Esophagus squamous epithelium (tissue), 5 donors: Measurements from ENCODE around the gene CNGA2. TPM values are rescaled to one million over a fixed set of nuclear protein-coding genes. Genes with fewer than 3 reads are reported as not detected.

ENCODE experiments used
- DNase-seq: peaks from one replicate; lab custom pipeline; 2025; lab: John Stamatoyannopoulos, UW
- H3K27ac ChIP-seq, 4 donors: fragments of 200-600 bp; sonication (generic); one replicate each; pipeline ENCODE4 v1.5.1; 2016 to 2019; ENCODE audit warnings: mild to moderate bottlenecking in 1 of 4
- H3K27me3 ChIP-seq, 4 donors: fragments of 200-600 bp; sonication (generic); 1 replicate in 3 of 4; 2 replicates in 1 of 4; pipeline versions ENCODE4 v1.5.1 to v1.6.0; 2017 to 2021; ENCODE audit warnings: antibody characterized with exemption in 1 of 4
- H3K36me3 ChIP-seq, 3 donors: fragments of 200-600 bp; sonication (generic); one replicate each; pipeline ENCODE4 v1.5.1; 2016 to 2019
- H3K4me1 ChIP-seq, 3 donors: fragments of 200-600 bp; sonication (generic); one replicate each; pipeline ENCODE4 v1.5.1; 2017 to 2019
- H3K4me3 ChIP-seq, 4 donors: fragments of 200-600 bp; sonication (generic); 1 replicate in 3 of 4; 2 replicates in 1 of 4; pipeline ENCODE4 v1.5.1; 2016 to 2019; ENCODE audit warnings: mild to moderate bottlenecking in 2 of 4, moderate library complexity in 1 of 4
- H3K9me3 ChIP-seq, 3 donors: fragments of 200-600 bp; sonication (generic); one replicate each; pipeline ENCODE4 v1.5.1; 2016 to 2019
- POLR2A ChIP-seq, 4 donors: fragments of 450-650 bp; IDR thresholded peaks; one replicate each; pipeline ENCODE4 v1.6.1; 2017; ENCODE audit warnings: antibody characterized with exemption in 4 of 4, mild to moderate bottlenecking in 4 of 4, moderate library complexity in 3 of 4
- WGBS, 2 donors: methylation state at CpG; one replicate each; pipeline ENCODE4 v1.1.5; 2018; 5-methylcytosine and 5-hydroxymethylcytosine counted together
- intact Hi-C: fragments of 100-400 bp; cut with DNase I; formaldehyde crosslinking; loops from one replicate; pipeline ENCODE4 v1.15.0; 2022
- total RNA-seq, 4 donors: library from RNA; depleted of rRNA; stranded (reverse); fragments of >200 nt; gene quantifications; one replicate each; pipeline ENCODE4 v1.1.0, GENCODE V29; 2016
- TF ChIP-seq, protein P1 (sequence below), 6 experiments: fragments of 450-650 bp in 4 of 6; fragments of 200-600 bp in 2 of 6; sonication (generic) in 2 of 6; IDR thresholded peaks; one replicate each; pipeline ENCODE4 v1.5.1; 2016 to 2019; ENCODE audit warnings: antibody characterized with exemption in 6 of 6, mild to moderate bottlenecking in 4 of 6, moderate library complexity in 4 of 6
- donor health status: DM: yes; HTN: yes; CAD: no.

CNGA2 gene
- total RNA-seq, 4 donors from 2014 or later: not detected

DNA sequence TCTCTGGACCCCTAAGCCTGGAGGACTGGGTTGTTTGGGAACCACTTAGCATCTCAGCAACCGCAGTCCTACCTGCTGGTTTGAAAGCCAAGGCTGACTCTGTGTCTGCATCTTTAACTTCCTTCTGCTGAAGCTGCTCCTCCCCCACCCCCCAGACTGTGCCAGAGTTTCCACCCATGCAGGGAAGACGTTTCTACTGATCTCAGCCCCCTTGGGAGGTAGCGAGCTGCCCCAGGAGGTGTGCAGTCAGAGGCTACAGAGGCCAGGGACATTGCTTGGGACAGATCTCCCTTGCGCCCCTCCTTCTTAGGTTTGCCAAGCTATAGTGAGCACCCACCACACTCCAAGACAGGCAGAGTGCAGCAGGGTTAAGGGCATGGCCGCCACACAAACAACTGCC, 23.4 kb upstream of the CNGA2 start:
- intact Hi-C loops: no loop called here
- no peaks in the 10 kb centered on the region for H3K4me1 ChIP-seq
- no peaks in the 10 kb centered on the region for H3K27me3 ChIP-seq
- 67% methylated on average over 3 of the region's 5 CpGs; no CpG with 5 or more reads in 1 of the 2 donors for WGBS, 2 donors
- no peaks in the 10 kb centered on the region for H3K9me3 ChIP-seq
- no peaks in the 10 kb centered on the region for H3K36me3 ChIP-seq
- DNase-seq: no peak
- no peak for TF ChIP-seq POLR2A (IDR thresholded peaks at IDR 0.05)
- TF ChIP-seq, protein P1, sequence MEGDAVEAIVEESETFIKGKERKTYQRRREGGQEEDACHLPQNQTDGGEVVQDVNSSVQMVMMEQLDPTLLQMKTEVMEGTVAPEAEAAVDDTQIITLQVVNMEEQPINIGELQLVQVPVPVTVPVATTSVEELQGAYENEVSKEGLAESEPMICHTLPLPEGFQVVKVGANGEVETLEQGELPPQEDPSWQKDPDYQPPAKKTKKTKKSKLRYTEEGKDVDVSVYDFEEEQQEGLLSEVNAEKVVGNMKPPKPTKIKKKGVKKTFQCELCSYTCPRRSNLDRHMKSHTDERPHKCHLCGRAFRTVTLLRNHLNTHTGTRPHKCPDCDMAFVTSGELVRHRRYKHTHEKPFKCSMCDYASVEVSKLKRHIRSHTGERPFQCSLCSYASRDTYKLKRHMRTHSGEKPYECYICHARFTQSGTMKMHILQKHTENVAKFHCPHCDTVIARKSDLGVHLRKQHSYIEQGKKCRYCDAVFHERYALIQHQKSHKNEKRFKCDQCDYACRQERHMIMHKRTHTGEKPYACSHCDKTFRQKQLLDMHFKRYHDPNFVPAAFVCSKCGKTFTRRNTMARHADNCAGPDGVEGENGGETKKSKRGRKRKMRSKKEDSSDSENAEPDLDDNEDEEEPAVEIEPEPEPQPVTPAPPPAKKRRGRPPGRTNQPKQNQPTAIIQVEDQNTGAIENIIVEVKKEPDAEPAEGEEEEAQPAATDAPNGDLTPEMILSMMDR (IDR thresholded peaks at IDR 0.05): no peak
- no peak overlapping the region for H3K4me3 ChIP-seq
- H3K27ac ChIP-seq: no peak overlapping the region

DNA sequence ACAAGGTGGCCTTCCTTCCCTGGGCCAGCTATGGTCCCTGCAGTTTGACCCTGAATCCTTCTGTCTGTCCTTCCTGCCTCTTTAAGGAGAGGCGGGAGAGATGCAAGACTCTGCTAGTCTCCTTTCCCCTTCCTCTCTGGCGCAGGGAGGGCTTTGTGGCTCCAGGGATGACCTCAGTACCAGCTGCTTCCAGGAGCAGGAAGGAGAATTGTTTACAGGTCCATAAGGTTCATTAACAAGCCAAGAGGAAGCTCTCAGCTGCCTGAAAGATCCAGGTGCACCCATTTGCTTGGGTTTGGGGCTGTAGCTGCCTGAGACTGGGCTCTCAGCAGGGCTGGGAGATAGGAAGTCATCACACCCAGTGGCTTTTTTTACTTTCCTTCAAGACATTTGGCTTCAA, 22.8 kb upstream of the CNGA2 start:
- H3K9me3 ChIP-seq: no peaks in the 10 kb centered on the region
- no peaks in the 10 kb centered on the region for H3K27me3 ChIP-seq
- 18% methylated on average over 2 of the region's 2 CpGs; no CpG with 5 or more reads in 1 of the 2 donors for WGBS, 2 donors
- no peaks in the 10 kb centered on the region for H3K4me1 ChIP-seq
- DNase-seq: no peak
- intact Hi-C loops: no loop called here
- H3K4me3 ChIP-seq: no peak overlapping the region
- TF ChIP-seq, protein P1 (IDR thresholded peaks at IDR 0.05): no peak
- no peak for TF ChIP-seq POLR2A (IDR thresholded peaks at IDR 0.05)
- H3K36me3 ChIP-seq: no peaks in the 10 kb centered on the region
- no peak overlapping the region for H3K27ac ChIP-seq

DNA sequence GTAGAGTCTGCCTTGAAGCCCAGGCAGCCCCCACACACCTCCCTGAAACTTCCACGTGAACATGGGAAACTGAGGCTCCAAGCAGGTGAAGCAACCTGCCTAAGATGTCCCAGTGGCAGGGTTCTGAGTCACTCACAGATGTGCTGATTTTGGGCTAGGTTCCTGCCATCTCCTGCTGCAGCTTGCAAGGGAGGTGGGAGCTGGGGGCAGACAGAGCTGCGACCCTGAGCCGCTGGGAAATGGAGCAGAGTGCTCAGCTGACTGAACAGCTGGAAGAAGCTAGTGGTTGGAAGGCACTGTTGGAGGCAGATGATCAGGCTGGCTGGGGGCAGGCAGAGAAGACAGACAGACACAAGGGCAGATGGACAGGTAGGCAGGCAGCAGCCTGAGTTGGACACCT, 22.3 kb upstream of the CNGA2 start:
- TF ChIP-seq, protein P1 (IDR thresholded peaks at IDR 0.05): no peak
- TF ChIP-seq POLR2A (IDR thresholded peaks at IDR 0.05): no peak
- intact Hi-C loops: no loop called here
- Histone ChIP-seq H3K4me3 (no peak overlapping the region), H3K36me3 (no peaks in the 10 kb centered on the region), H3K4me1 (no peaks in the 10 kb centered on the region), H3K9me3 (no peaks in the 10 kb centered on the region), H3K27me3 (no peaks in the 10 kb centered on the region), H3K27ac (no peak overlapping the region)
- WGBS, 2 donors: 40% methylated on average over 3 of the region's 3 CpGs; no CpG with 5 or more reads in 1 of the 2 donors
- DNase-seq: no peak

DNA sequence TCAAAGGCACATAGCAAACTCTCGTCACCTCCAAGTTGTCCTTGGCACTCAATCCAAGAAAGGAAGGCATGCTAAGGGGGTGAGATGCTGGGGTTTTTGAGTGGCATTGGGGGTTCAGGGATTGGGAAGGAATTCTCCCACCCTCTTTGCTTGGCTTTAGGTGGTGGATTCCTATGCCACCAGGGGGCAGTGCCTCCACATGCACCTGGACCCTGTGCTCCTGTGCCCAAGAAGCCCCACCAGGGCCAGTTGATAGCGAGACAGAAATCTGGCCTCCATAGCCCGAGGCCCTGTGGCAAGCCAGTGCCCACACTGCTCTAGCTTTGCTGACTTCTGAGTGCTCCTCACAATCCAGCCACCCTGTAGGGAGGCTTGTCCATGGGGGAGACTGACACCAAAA, 20.7 kb upstream of the CNGA2 start:
- no peak for TF ChIP-seq POLR2A (IDR thresholded peaks at IDR 0.05)
- TF ChIP-seq, protein P1 (IDR thresholded peaks at IDR 0.05): peak in 5 of 6 experiments; percentile 14 to 43 (median 39)

DNA sequence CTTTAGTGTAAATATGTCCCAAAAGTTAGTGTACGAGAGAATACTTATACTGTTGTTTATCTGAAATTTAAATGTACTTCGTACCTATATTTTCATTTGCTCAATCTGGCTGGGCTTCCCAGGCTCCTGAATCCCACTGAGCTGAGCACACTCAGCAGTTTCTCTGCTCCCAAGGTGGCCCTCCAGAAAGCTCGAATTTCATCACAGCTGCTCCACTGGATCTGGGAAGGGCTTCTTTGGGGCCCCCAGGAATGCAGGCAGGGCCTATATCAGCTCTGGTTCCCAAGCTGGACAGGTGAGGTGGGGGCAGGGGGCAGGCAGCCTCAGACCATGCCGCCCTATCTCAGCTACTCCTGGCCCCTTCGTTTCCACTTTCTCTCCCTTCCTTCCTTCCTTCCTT, 20.2 kb upstream of the CNGA2 start:
- no peak overlapping the region for H3K27ac ChIP-seq
- no peaks in the 10 kb centered on the region for H3K9me3 ChIP-seq
- TF ChIP-seq, protein P1 (IDR thresholded peaks at IDR 0.05): no peak
- no peak for TF ChIP-seq POLR2A (IDR thresholded peaks at IDR 0.05)
- no peak for DNase-seq
- WGBS, 2 donors: 61 to 78% methylated on average over 4 to 5 of the region's 5 CpGs
- H3K4me3 ChIP-seq: no peak overlapping the region
- no peaks in the 10 kb centered on the region for H3K4me1 ChIP-seq
- H3K36me3 ChIP-seq: no peaks in the 10 kb centered on the region
- intact Hi-C loops: no loop called here
- H3K27me3 ChIP-seq: no peaks in the 10 kb centered on the region

More for the DNA sequence above, 20.7 kb upstream of the CNGA2 start:
- 38% methylated on average over 2 of the region's 3 CpGs; no CpG with 5 or more reads in 1 of the 2 donors for WGBS, 2 donors
- no peak overlapping the region for H3K4me3 ChIP-seq
- intact Hi-C loops: no loop called here
- H3K36me3 ChIP-seq: no peaks in the 10 kb centered on the region
- no peaks in the 10 kb centered on the region for H3K27me3 ChIP-seq
- no peak for DNase-seq
- H3K4me1 ChIP-seq: no peaks in the 10 kb centered on the region
- no peak overlapping the region for H3K27ac ChIP-seq
- H3K9me3 ChIP-seq: no peaks in the 10 kb centered on the region
